Left renal cortex interstitium (tissue), 4 donors: Measurements from ENCODE around the gene TMPRSS13. TPM values are rescaled to one million over a fixed set of nuclear protein-coding genes. Genes with fewer than 3 reads are reported as not detected.

ENCODE experiments used
- DNase-seq, 4 donors: peaks; one replicate each; pipeline ENCODE4 v3.0.0-alpha.2; 2013; ENCODE audit warnings: low read depth in 4 of 4, low spot score in 2 of 4, missing footprints in 1 of 4
- polyA plus RNA-seq, 4 donors: library from polyadenylated mRNA; unstranded; fragments of 120-200 nt; gene quantifications; one replicate each; pipeline ENCODE4 v1.2.1, GENCODE V29; 2013; ENCODE audit not compliant: insufficient read length in 4 of 4

TMPRSS13 gene
- polyA plus RNA-seq, 4 donors = 0.56 to 0.81 (median 0.74) TPM

DNA sequence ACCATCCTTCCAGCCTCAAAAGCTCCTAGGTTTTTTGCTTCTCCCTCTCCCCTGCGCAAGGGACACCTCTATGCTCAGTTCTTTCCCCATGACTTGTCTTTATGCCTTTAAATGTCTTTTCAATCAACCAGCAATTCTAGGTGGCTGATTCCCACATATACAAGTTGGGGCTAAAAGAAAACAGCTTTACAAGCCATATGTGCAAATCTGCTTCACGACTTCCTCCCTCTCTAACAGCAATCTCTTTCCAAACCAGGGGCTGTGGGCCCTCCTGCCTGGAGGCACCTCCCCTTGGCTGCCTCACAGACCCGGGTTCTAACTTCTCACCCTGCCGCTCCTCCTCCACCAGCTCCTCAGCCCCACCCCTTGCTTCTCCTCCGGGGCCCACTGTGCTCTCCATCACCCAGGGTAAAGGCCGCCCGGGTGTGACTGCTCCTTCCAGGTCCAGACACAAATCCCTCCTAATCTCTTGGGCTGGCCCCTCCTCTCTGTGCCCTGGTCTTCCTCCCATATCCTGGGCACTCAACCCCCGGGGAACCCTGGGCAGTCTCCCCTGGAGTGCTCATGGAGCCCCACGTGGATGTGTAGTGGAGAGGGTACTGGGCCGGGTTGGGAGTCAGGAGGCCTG lies 14.1 kb downstream of the TMPRSS13 start:
- no peak for DNase-seq

GRCh38 chr11:117914398-117914761 lies 14.8 kb downstream of the TMPRSS13 start:
- no peak for DNase-seq

GRCh38 chr11:117913736-117914397 lies 15.3 kb downstream of the TMPRSS13 start:
- no peak for DNase-seq

- no peak for DNase-seq
These were observed 16.7 kb downstream of the TMPRSS13 start for GRCh38 chr11:117912497-117912896.

GRCh38 chr11:117911694-117912093 lies 17.5 kb downstream of the TMPRSS13 start:
- no peak for DNase-seq

DNA sequence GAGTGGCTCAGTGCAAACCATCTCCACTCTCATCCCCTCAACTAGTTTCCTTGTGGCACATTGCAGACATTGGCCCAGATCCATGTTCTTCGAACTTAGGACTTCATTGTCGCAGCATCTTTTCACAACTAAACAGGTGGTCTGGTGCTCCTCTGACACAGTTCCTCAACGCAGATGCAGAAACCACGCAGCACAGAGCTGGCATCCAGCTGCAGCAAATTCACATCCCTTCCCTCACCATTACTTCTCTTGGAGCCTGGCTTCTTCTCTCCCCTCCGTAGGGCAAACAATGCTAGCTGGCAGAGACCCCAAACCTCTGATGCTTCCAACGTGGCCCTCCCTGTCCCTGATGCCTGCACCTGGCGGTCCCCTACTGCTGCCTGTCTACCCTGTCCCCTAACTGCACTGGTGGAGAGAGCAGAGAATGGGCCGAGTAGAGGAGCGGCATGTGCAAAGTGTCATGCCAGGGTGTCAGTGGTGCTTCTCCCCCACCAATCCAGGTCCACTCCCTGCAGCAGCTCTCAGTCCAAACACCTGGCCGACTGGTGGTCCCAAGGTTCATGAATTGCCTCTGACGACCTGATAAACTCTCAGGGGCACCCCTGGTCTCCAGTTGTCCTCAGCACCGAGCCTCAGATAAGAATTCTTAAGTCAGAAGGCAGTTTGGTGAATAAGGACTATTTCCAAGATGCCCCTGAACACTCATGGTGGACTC lies 18.1 kb downstream of the TMPRSS13 start:
- DNase-seq = no peak

DNA sequence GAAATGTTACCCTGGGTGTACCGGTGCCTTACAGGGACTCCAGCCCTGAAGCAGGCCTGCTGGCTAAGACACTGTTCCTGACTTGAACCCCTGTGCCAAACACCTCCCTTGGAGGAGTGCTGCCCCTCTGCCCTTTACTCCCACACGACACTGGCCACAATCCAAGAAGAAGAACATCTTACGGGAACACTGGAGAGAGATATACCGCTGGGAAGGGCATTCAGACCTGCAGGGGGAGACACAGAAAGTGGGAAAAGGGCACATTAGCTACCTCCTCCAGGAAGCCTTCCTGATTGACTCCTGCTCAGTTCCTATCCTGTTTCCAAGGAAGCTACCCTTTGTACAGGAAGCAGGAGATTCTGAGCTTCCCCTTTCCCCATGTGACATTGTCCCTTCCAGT lies 18.7 kb downstream of the TMPRSS13 start:
- no peak for DNase-seq

GRCh38 chr11:117909611-117910382 lies 19.4 kb downstream of the TMPRSS13 start:
- no peak for DNase-seq

DNA sequence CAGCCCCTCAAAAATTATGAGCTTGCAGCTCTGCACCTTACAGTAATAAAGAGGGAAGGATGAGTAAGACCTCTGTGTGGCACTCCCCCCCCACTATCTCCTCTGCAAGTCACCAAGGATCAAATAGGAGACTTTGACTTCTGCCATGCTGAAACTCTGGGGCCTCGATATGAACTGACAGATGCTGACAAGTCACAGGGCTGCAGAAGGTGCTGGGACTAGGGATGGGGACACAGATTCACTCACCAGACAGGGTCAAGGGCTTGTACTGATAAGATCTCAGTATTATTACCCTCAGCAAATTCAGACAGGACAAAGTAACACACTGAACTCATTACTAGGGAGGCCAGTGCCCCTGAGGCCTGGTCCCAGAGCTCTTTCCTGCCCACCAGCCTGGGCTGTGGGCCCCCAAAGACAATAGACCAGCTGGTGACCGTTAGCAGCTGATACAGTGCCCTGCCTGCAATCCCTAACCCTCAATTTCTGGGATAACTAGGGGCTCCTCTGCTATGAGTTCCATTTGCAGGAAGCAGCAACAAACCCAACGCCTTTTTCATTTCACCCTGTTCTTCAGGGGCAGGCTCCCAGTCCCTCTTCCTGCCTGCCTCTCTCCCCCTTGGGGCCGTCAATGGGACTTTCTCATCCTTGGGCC lies 20.1 kb downstream of the TMPRSS13 start:
- no peak for DNase-seq

DNA sequence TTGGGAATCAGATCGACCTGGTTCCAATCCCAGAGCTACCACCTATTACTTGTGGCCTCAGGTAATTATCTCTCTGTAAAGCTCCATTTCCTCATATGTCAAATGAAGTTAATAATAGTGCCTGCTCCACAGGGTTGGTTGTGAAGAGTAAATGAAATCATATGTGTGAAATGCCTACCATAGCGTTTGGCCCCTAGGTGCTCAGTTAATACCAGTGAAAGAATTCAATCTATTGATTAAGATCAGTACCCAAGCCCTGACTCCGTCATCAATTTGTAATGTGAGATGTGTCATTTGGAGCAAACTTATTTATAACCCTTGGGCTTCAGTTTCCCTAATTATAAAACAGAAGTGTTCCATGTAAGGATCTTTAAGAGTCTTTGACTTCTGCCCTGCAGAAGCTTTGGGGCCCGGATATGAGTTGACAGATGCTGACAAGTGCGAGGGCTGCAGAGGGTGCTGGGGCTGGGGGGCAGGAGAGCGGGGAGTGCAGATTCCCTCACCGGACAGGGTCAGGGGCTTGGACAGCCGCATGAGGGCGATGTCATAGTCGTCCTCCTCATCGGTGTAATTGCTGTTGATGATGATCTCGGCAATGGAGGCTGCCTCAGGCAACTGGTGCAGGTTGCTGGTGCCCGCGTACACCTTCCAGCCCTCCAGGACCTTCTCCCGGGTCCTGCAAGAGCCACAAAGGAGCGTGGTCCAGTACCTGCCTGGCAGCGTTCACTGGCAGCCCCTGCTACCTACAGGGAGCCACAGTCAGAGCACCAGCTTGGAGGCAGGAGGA lies 20.9 kb downstream of the TMPRSS13 start:
- no peak for DNase-seq

DNA sequence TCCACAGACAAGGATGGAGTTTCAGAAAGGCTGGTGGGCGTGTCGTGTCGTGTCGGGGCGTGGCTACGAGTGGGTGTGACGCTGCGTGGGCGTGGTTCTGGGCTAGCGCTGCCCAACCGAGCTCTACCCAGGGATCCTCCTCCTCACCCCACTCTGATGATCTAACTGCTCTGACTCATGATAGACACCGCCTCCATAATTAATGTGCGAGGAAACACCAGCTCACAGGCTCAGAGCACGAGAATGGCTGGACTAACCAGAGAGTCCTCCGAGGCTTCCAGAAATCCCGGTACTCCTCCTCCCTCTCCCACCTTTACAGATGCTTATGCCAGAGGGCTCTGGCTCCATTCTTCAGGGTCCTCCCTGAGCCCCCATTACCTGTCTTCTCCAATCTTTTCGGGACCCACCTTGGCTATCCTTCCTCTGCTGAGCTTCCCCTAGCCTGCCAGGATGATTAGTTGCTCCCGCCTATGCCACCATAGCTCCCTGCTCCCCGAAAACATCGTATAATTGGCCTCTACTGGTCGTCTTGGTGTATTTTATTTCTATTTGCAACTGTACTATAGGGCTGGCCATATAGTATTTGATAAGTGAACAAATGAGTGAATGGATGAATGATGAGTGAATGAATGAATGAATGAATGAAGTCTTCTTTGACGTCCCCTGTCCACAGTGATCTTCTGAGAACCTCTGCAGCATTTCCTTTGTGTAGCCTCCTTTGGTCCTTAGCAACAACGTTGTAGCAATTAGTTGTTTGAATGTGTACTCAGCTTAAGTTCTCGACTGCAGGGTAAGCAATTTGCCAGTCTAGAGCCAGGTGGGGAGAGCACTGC lies 21.7 kb downstream of the TMPRSS13 start:
- peak in 3 of 4 donors; percentile 29 to 53 (median 39) for DNase-seq

DNA sequence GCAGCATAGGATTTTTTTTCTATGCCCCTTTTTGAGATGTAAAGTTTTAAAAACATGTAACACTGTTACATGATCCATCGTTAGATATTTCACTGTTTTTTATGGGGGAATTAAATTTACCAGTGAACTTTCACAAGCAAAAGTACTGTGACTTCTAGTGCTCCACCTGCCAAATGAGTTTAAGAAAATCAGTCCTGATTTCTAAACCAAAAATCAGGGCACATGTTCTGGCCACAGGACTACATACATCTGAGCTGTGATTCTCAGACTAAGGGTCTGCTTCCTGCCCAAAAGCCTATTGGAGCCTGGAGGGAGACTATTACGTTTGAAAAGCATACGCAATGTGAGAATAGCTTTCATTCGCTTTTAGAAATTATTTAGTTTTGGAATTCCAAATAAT lies 22.5 kb downstream of the TMPRSS13 start:
- no peak for DNase-seq

GRCh38 chr11:117906126-117906525 lies 23.1 kb downstream of the TMPRSS13 start:
- DNase-seq = no peak

- no peak for DNase-seq
These were observed 23.7 kb downstream of the TMPRSS13 start for GRCh38 chr11:117905524-117905923.

GRCh38 chr11:117903505-117904382 lies 25.5 kb downstream of the TMPRSS13 start:
- no peak for DNase-seq

GRCh38 chr11:117902001-117902845 lies 27.0 kb downstream of the TMPRSS13 start:
- no peak for DNase-seq

DNA sequence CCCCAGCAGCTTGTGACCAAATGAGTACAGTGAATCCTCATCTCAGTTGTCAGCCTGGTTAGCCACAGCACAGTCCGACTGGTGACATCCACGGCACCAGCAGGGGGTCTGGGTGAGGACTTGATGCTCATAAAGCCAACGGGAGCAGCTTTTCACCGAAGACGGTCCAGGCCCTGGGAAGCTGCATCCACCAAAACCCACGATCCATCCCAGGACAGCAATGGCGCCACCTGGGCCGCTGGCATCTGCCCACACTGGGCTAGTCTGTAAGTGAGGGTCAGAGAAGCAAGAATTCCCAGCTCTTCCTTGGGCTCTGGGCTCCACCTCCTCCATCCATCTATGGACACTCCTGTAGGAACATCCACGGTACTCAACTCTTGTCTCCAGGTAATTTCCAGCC lies 27.6 kb downstream of the TMPRSS13 start:
- no peak for DNase-seq
